Progenitor cell of endocrine pancreas (in vitro differentiated cells): ENCODE measurements around the gene TP63. TPM values are rescaled to one million over a fixed set of nuclear protein-coding genes. Genes with fewer than 3 reads are reported as not detected.

ENCODE experiments used
- DNase-seq: peaks from one replicate; pipeline ENCODE4 v3.0.0; 2021; ENCODE audit warnings: low spot score; ENCODE audit not compliant: unreplicated experiment
- H3K27ac Mint-ChIP-seq: 2 replicates; pipeline ENCODE4 v1.8.0; 2021; ENCODE audit warnings: mild to moderate bottlenecking, moderate library complexity, mixed read lengths
- H3K27me3 Mint-ChIP-seq: 2 replicates; pipeline ENCODE4 v1.8.0; 2021; ENCODE audit warnings: mixed read lengths
- H3K36me3 Mint-ChIP-seq: 2 replicates; pipeline ENCODE4 v1.8.0; 2022; ENCODE audit warnings: mixed read lengths; ENCODE audit not compliant: insufficient read depth
- H3K4me1 Mint-ChIP-seq: 2 replicates; pipeline ENCODE4 v1.8.0; 2021; ENCODE audit warnings: low read depth, mixed read lengths
- H3K4me3 Mint-ChIP-seq: 2 replicates; pipeline ENCODE4 v1.8.0; 2021; ENCODE audit warnings: low read depth, mild to moderate bottlenecking, moderate library complexity, mixed read lengths
- H3K9me3 Mint-ChIP-seq: 2 replicates; pipeline ENCODE4 v1.8.0; 2021; ENCODE audit warnings: low read depth, mixed read lengths
- CTCF ChIP-seq: fragments of 200-600 bp; sonication (generic); IDR thresholded peaks from one replicate; pipeline ENCODE4 v1.5.0; 2021; ENCODE audit warnings: antibody characterized with exemption, mild to moderate bottlenecking; ENCODE audit not compliant: unreplicated experiment
- total RNA-seq: library from RNA; stranded (reverse); gene quantifications from 2 replicates; pipeline ENCODE4 v1.2.1, GENCODE V29; 2021

Gene TP63
- total RNA-seq, 1 donor from 2014 or later = 0.72 TPM

- no peak for DNase-seq
- Mint-ChIP-seq H3K4me3 (no peak overlapping the region), H3K4me1 (no peaks in the 10 kb centered on the region), H3K36me3 (no peaks in the 10 kb centered on the region), H3K27ac (no peak overlapping the region), H3K27me3 (peaks cover 13% of the 10 kb centered on the region), H3K9me3 (no peaks in the 10 kb centered on the region)
- no peak for TF ChIP-seq CTCF
Observed at GRCh38 chr3:189727898-189728297, 96.7 kb downstream of the TP63 start.

GRCh38 chr3:189728915-189729314 is 97.7 kb downstream of the TP63 start:
- no peaks in the 10 kb centered on the region for H3K4me1 Mint-ChIP-seq
- no peak overlapping the region for H3K27ac Mint-ChIP-seq
- H3K4me3 Mint-ChIP-seq = no peak overlapping the region
- H3K27me3 Mint-ChIP-seq = peaks cover 13% of the 10 kb centered on the region
- no peaks in the 10 kb centered on the region for H3K36me3 Mint-ChIP-seq
- H3K9me3 Mint-ChIP-seq = no peaks in the 10 kb centered on the region
- DNase-seq = no peak
- TF ChIP-seq CTCF = no peak

- no peaks in the 10 kb centered on the region for H3K36me3 Mint-ChIP-seq
- no peak overlapping the region for H3K4me3 Mint-ChIP-seq
- peaks cover 18% of the 10 kb centered on the region for H3K27me3 Mint-ChIP-seq
- TF ChIP-seq CTCF = no peak
- no peaks in the 10 kb centered on the region for H3K9me3 Mint-ChIP-seq
- no peak for DNase-seq
- no peaks in the 10 kb centered on the region for H3K4me1 Mint-ChIP-seq
- H3K27ac Mint-ChIP-seq = no peak overlapping the region
Observed at GRCh38 chr3:189734061-189734460, 102.9 kb downstream of the TP63 start.

DNA sequence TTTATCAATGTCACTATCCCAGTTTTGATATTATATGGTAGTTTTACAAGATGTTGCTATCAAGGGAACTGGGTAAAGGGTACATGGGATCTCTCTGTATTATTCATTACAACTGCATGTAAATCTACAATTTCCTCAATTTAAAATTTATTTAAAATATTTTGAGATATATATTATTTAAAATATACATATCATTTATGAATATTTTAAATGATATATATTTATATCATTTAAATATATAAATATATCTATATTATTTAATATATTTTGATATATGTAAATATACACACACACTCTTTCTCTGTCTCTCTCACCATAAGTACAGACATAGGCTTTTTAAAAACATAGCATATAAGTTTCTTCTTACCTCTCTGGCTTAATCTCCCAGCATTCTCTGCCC is 104.7 kb downstream of the TP63 start:
- H3K27me3 Mint-ChIP-seq = peaks cover 15% of the 10 kb centered on the region

DNA sequence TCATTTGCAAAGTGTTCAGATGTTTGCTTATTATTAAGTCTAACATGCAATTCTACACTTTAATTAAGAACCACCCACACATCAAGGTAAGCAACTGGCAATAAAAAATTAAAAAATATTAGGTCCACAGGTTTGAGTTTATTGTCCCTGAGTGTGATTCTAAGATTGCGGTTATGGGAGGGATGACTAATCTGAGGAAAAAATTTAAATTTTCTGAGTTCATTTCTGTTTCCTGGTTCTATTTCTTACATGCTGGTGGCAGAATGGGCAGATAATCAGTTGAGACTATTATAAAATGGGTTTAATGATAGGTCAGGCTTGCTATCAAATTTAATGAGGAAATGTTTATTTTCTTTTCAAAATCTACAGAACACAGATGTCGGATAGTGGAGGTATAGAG is 105.9 kb downstream of the TP63 start:
- Mint-ChIP-seq H3K9me3 (no peaks in the 10 kb centered on the region), H3K27ac (no peak overlapping the region), H3K36me3 (no peaks in the 10 kb centered on the region), H3K4me3 (no peak overlapping the region), H3K4me1 (no peaks in the 10 kb centered on the region), H3K27me3 (peaks cover 15% of the 10 kb centered on the region)
- TF ChIP-seq CTCF = no peak
- DNase-seq = no peak

More for the DNA sequence above, 104.7 kb downstream of the TP63 start:
- H3K9me3 Mint-ChIP-seq = no peaks in the 10 kb centered on the region
- H3K4me3 Mint-ChIP-seq = no peak overlapping the region
- H3K36me3 Mint-ChIP-seq = no peaks in the 10 kb centered on the region
- no peak for TF ChIP-seq CTCF
- H3K27ac Mint-ChIP-seq = no peak overlapping the region
- DNase-seq = no peak
- no peaks in the 10 kb centered on the region for H3K4me1 Mint-ChIP-seq
